ENCODE measurements around the gene DENND1C.

GRCh38 chr19:6509118-6509971 is 27.8 kb upstream of the DENND1C start:
- TF ChIP-seq POLR2A (IDR thresholded peaks at IDR 0.05) (no peak), CTCF (IDR thresholded peaks at IDR 0.05 in 4 of 5, conservative IDR thresholded peaks at IDR 0.05 in 1 of 5) (no peak)

All from gastrocnemius medialis (tissue), 4 donors.